Lower lobe of right lung (tissue), 2 donors: Measurements from ENCODE around the gene TLE2. TPM values are rescaled to one million over a fixed set of nuclear protein-coding genes. Genes with fewer than 3 reads are reported as not detected.
A peak's percentile ranks its signal among the peaks of the same experiment; 100 is the strongest.

Source experiments
- ATAC-seq, 2 donors: fragments of 200-7000 bp; cut with Tn5 transposase; one replicate each; pipeline ENCODE4 v1.9.1; 2020 to 2022; ENCODE audit warnings: mild to moderate bottlenecking in 2 of 2, moderate library complexity in 2 of 2
- DNase-seq: peaks from one replicate; pipeline ENCODE4 v3.0.0-alpha.2; 2020
- H3K27ac ChIP-seq: fragments of 200-600 bp; one replicate; pipeline ENCODE4 v1.8.0; 2022
- H3K27me3 ChIP-seq: fragments of 200-600 bp; one replicate; pipeline ENCODE4 v1.8.0; 2022; ENCODE audit warnings: low read depth
- H3K36me3 ChIP-seq: fragments of 200-600 bp; one replicate; pipeline ENCODE4 v1.8.0; 2022; ENCODE audit warnings: mild to moderate bottlenecking
- H3K4me1 ChIP-seq: fragments of 200-600 bp; one replicate; pipeline ENCODE4 v1.8.0; 2022
- H3K4me3 ChIP-seq: fragments of 200-600 bp; one replicate; pipeline ENCODE4 v1.8.0; 2022; ENCODE audit warnings: mild to moderate bottlenecking
- H3K9me3 ChIP-seq: fragments of 200-600 bp; one replicate; pipeline ENCODE4 v1.8.0; 2022
- intact Hi-C: fragments of 100-400 bp; cut with DNase I; formaldehyde crosslinking; loops from one replicate; pipeline ENCODE4 v1.11.0; 2022
- total RNA-seq: library from RNA; stranded (reverse); fragmentation: NEBNext Ultra II Directional; extraction: Animal tissue kit (Norgen Biotek cat#: 25700); gene quantifications from one replicate; pipeline ENCODE4 v1.2.1, GENCODE V29; 2021
- TF ChIP-seq, protein P1 (sequence below): fragments of 200-600 bp; IDR thresholded peaks from one replicate; pipeline ENCODE4 v1.8.0; 2022; ENCODE audit warnings: antibody characterized with exemption, mild to moderate bottlenecking
- donor health status: DM: no; HTN: yes; CAD: no; lungs with severe emphysema.

Gene TLE2
- total RNA-seq, 1 donor from 2014 or later, result 42.7 TPM

GRCh38 chr19:3068071-3068470 lies 39.0 kb upstream of the TLE2 start:
- TF ChIP-seq, protein P1, sequence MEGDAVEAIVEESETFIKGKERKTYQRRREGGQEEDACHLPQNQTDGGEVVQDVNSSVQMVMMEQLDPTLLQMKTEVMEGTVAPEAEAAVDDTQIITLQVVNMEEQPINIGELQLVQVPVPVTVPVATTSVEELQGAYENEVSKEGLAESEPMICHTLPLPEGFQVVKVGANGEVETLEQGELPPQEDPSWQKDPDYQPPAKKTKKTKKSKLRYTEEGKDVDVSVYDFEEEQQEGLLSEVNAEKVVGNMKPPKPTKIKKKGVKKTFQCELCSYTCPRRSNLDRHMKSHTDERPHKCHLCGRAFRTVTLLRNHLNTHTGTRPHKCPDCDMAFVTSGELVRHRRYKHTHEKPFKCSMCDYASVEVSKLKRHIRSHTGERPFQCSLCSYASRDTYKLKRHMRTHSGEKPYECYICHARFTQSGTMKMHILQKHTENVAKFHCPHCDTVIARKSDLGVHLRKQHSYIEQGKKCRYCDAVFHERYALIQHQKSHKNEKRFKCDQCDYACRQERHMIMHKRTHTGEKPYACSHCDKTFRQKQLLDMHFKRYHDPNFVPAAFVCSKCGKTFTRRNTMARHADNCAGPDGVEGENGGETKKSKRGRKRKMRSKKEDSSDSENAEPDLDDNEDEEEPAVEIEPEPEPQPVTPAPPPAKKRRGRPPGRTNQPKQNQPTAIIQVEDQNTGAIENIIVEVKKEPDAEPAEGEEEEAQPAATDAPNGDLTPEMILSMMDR, result no peak

GRCh38 chr19:3067563-3067962 lies 38.5 kb upstream of the TLE2 start:
- DNase-seq (no peak), ATAC-seq (no peak)
- no peaks in the 10 kb centered on the region for H3K27me3 ChIP-seq
- no peak overlapping the region for H3K27ac ChIP-seq
- H3K9me3 ChIP-seq, result no peaks in the 10 kb centered on the region
- no peak overlapping the region for H3K4me3 ChIP-seq
- H3K4me1 ChIP-seq, result peaks cover 18% of the 10 kb centered on the region
- TF ChIP-seq, protein P1, result no peak
- intact Hi-C loops, result no loop called here
- no peaks in the 10 kb centered on the region for H3K36me3 ChIP-seq

More at GRCh38 chr19:3068071-3068470, 39.0 kb upstream of the TLE2 start:
- Histone ChIP-seq H3K4me1 (peaks cover 13% of the 10 kb centered on the region), H3K27me3 (no peaks in the 10 kb centered on the region), H3K9me3 (no peaks in the 10 kb centered on the region), H3K36me3 (no peaks in the 10 kb centered on the region), H3K4me3 (no peak overlapping the region), H3K27ac (no peak overlapping the region)
- intact Hi-C loops, result no loop called here
- no peak for DNase-seq
- ATAC-seq, result no peak

- H3K4me3 ChIP-seq, result no peak overlapping the region
- intact Hi-C loops, result no loop called here
- no peaks in the 10 kb centered on the region for H3K27me3 ChIP-seq
- peaks cover 18% of the 10 kb centered on the region for H3K4me1 ChIP-seq
- ATAC-seq (no peak), DNase-seq (no peak)
- no peaks in the 10 kb centered on the region for H3K36me3 ChIP-seq
- H3K9me3 ChIP-seq, result no peaks in the 10 kb centered on the region
- TF ChIP-seq, protein P1, result no peak
- no peak overlapping the region for H3K27ac ChIP-seq
Observed at GRCh38 chr19:3066482-3067049, 37.5 kb upstream of the TLE2 start.

- ATAC-seq, result no peak
- TF ChIP-seq, protein P1, result no peak
- intact Hi-C loops, result no loop called here
Observed at GRCh38 chr19:3065675-3066357, 36.7 kb upstream of the TLE2 start.

DNA sequence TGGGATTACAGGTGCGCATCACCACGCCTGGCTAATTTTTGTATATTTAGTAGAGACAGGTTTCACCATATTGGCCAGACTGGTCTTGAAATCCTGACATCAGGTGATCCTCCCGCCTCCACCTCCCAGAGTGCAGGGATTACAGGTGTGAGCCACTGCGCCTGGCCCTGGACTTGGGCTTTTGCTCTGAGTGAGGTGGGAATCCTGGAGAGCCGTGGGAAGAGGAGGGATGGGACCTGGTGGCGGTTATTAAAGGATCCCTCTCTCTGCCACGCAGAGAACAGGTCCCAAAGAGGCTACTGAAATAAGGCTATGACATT lies 34.9 kb upstream of the TLE2 start:
- Histone ChIP-seq H3K36me3 (peaks cover 11% of the 10 kb centered on the region), H3K9me3 (no peaks in the 10 kb centered on the region), H3K27me3 (no peaks in the 10 kb centered on the region), H3K27ac (no peak overlapping the region), H3K4me1 (peaks cover 40% of the 10 kb centered on the region), H3K4me3 (no peak overlapping the region)
- intact Hi-C loops, result no loop called here
- TF ChIP-seq, protein P1, result no peak
- ATAC-seq, result no peak
- DNase-seq, result no peak

More at GRCh38 chr19:3065675-3066357, 36.7 kb upstream of the TLE2 start:
- Histone ChIP-seq H3K4me3 (no peak overlapping the region), H3K27ac (peak overlapping the region; percentile 39), H3K27me3 (no peaks in the 10 kb centered on the region), H3K4me1 (peaks cover 22% of the 10 kb centered on the region), H3K9me3 (no peaks in the 10 kb centered on the region), H3K36me3 (no peaks in the 10 kb centered on the region)
- DNase-seq, result no peak
